Lower leg skin (tissue), 4 donors: ENCODE data around the gene MAP1LC3B. TPM values are rescaled to one million over a fixed set of nuclear protein-coding genes. Genes with fewer than 3 reads are reported as not detected.
"Not testable (repeated sequence)": the region's sequence is repeated elsewhere in the genome, so short reads cannot be mapped to it uniquely, and the experiment has no call there.

Source experiments
- DNase-seq, 2 donors: peaks; one replicate each; pipeline ENCODE4 v3.0.0-alpha.2; 2019; ENCODE audit warnings: low spot score in 2 of 2
- H3K4me3 ChIP-seq: fragments of 200-600 bp; sonication (generic); 2 replicates; pipeline ENCODE4 v1.5.1; 2017; ENCODE audit warnings: mild to moderate bottlenecking, low read depth; ENCODE audit not compliant: poor library complexity, severe bottlenecking
- POLR2A ChIP-seq, 2 donors: fragments of 450-650 bp; IDR thresholded peaks; one replicate each; pipeline ENCODE4 v1.6.1; 2016 to 2017; ENCODE audit warnings: antibody characterized with exemption in 2 of 2, mild to moderate bottlenecking in 1 of 2, moderate library complexity in 1 of 2
- WGBS, 2 donors: methylation state at CpG; one replicate each; pipeline ENCODE4 v1.1.5; 2018; 5-methylcytosine and 5-hydroxymethylcytosine counted together
- intact Hi-C: fragments of 100-400 bp; cut with DNase I; formaldehyde crosslinking; loops from one replicate; pipeline ENCODE4 v1.15.0; 2023; ENCODE audit warnings: low total_unique reads
- total RNA-seq, 4 donors: library from RNA; depleted of rRNA; stranded (reverse); fragments of >200 nt; gene quantifications; one replicate each; pipeline ENCODE4 v1.1.0, GENCODE V29; 2016
- TF ChIP-seq, protein P1 (sequence below), 3 donors: fragments of 450-650 bp; IDR thresholded peaks; one replicate each; pipeline ENCODE4 v1.5.1; 2016; ENCODE audit warnings: antibody characterized with exemption in 3 of 3, mild to moderate bottlenecking in 3 of 3, moderate library complexity in 2 of 3

MAP1LC3B gene
- total RNA-seq, 4 donors from 2014 or later, result 73.8 to 76.4 (median 74.5) TPM

DNA sequence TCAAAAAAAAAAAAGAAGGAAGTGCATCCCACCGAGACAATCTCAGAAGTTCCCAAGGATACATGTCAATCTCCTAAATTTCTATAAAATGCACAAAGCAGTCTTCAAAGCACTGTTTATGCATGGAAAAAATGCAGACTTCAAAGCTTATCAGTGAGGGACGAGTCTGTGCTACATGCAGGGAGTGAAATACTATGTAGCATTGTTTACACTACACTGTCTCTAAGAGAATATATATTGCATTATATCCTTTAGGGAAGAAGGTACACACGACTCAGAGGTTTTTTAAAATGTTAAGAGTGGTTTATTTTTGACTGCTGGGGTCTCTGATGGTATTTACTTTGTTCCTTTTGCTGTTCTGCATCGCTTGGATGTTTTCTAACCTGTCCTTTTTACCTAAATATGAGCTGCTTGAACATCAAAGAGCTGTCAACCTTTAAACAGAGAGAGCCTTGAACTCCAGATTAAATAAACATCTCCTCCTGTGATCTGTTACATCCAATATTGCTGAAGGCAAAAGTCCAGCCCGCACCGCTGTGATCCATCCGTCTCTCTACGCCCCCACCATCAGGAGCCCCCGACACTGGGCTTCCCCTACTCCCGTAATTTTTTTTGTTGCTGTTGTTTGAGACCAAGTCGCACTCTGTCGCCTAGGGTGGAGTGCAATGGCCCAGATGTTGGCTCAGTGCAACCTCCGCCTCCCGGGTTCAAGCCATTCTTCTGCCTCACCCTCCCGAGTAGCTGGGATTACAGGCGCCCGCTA lies 9.9 kb upstream of the MAP1LC3B start:
- DNase-seq, result no peak
- H3K4me3 ChIP-seq, result peak overlapping the region; percentile 80
- intact Hi-C loops, result no loop called here
- no peak for TF ChIP-seq POLR2A (IDR thresholded peaks at IDR 0.05)
- TF ChIP-seq, protein P1, sequence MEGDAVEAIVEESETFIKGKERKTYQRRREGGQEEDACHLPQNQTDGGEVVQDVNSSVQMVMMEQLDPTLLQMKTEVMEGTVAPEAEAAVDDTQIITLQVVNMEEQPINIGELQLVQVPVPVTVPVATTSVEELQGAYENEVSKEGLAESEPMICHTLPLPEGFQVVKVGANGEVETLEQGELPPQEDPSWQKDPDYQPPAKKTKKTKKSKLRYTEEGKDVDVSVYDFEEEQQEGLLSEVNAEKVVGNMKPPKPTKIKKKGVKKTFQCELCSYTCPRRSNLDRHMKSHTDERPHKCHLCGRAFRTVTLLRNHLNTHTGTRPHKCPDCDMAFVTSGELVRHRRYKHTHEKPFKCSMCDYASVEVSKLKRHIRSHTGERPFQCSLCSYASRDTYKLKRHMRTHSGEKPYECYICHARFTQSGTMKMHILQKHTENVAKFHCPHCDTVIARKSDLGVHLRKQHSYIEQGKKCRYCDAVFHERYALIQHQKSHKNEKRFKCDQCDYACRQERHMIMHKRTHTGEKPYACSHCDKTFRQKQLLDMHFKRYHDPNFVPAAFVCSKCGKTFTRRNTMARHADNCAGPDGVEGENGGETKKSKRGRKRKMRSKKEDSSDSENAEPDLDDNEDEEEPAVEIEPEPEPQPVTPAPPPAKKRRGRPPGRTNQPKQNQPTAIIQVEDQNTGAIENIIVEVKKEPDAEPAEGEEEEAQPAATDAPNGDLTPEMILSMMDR (IDR thresholded peaks at IDR 0.05), result no peak
- WGBS, 2 donors, result 10 to 21% methylated on average over 17 of the region's 17 CpGs

DNA sequence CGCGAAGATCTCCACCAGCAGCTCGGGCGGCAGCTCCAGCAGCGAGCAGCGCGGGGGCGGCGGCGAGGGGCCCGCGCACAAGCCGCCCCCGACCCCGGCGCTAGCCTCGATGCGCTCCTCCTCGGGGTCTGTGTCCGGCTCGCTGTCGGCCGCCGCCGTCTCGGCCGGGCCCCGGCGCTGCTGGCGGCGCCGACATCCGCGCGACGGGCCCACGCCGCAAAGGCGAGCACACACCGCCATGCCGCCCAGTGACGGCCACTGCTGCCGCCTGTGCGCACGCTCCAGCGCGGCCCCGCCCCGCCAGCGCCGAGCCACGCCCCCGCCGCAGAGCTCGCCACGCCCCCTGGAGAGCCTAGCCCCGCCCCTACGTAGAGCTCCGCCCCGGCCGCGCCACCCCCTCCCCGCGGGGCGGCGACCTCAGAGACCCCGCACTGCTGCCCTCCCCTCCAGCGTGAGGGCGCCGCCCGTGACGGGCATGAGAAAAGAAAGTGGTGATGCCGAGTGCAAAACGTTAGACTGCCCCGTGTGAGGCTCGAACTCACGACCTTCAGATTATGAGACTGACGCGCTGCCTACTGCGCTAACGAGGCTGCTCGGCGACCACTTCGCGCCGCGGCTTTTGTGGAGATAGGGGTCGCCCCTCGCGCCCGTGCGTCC lies 8.5 kb upstream of the MAP1LC3B start, which contains the start of gene FBXO31:
Gene FBXO31 (minus strand): TSS at position 272 of the 657 bp plus-strand sequence. CDS start 32 bp downstream, at position 240.
- intact Hi-C loops, result no loop called here
- TF ChIP-seq, protein P1 (IDR thresholded peaks at IDR 0.05), result peak in 1 of 3 donors; percentile 56
- peak in 1 of 2 donors; percentile 68 for TF ChIP-seq POLR2A (IDR thresholded peaks at IDR 0.05)

DNA sequence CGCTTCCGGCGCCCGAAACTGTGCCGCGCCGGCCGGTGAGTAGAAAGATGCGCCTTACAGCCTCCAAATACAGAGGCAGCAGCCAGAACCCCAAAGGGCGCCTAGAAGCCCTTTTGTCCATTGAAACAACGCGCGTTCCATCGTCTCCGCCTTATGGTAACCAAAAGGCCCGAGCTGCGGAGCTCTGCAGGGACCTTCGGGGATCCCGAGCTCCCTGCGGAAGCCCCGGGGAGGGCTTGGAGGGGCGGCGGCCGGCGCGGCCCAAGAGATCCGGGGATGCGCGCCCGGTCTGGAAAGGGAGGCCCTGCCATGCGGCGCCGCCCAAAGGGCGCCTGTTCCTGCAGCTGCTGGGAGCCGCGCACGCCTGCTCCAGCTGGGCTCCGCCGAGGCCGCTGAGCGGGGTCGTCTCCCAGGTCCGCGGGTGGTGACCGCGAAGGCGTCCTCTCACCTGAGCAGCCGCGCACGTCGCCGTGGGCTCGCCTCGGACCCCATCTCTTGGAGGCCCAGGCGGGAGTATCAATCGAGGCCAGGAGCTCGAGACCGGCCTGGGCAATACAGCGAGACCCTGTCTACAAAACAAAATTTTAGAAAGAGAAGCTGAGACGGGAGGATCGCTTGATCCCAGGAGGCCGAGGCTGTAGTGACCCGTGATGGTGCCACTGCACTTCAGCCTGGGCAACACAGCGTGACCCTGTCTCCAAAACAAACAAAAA lies 7.8 kb upstream of the MAP1LC3B start:
- peak overlapping the region; percentile 76 for H3K4me3 ChIP-seq
- WGBS, 2 donors, result 8 to 12% methylated on average over 33 to 59 of the region's 64 CpGs
- TF ChIP-seq, protein P1 (IDR thresholded peaks at IDR 0.05), result no peak
- no peak for TF ChIP-seq POLR2A (IDR thresholded peaks at IDR 0.05)
- intact Hi-C loops, result no loop called here
- DNase-seq, result no peak

More for the DNA sequence above, 8.5 kb upstream of the MAP1LC3B start, which contains the start of gene FBXO31:
- peak; percentile 74 to 98 for DNase-seq
- WGBS, 2 donors, result 0% methylated on average over 33 to 54 of the region's 92 CpGs
- H3K4me3 ChIP-seq, result peak within 1 kb of the TSS; percentile 80

DNA sequence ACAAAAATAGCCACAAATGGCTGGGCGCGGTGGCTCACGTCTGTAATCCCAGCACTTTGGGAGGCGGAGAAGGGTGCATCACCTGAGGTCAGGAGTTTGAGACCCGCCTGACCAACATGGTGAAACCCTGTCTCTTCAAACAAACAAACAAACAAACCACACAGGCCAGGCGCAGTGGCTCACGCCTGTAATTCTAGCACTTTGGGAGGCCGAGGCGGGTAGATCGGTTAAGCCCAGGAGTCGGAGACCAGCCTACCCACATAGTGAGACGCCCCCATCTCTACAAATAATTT lies 7.3 kb upstream of the MAP1LC3B start:
- intact Hi-C loops, DNase-seq, H3K4me3 ChIP-seq: not testable (repeated sequence)
- 79 to 85% methylated on average over 12 of the region's 12 CpGs for WGBS, 2 donors

DNA sequence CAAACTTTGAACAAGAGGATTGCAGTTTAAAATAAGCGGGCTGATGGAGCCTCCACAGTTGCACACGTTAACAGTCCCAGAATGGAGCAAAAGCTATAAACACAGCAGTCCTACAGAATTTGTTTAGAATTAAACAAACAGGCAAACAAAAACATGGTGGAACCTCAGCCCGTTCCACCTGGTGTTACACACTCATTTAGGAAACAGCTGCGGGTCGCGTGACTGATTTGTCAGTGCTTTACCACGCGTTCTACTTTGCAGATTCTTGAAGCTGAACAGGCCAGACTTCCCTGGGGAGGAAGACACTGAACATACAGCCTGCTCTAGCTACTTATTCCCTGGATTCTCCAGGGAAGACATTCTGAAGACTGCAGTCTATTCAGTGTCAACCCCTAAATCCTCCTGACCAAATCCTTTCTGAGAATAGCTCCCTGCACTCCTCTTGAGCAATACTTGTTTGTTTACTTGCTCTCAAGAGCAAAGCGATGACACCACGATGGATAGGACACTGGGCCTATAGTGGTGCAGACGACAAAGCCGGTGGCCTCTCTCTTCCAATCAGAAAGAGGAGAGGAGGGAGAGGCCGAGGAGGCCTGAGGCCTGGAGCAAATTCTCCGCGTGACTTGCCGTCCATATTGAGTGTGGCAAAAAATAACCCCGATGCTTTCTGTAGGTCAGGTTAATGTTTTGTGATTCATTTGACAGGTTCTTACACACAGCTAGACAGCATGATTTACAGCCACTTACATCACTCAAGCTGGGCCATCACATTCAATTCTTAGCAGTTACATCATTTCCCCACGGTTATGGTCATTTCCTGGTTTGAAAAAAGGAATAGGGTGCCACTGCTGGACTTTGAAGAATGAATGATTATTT lies 4.0 kb upstream of the MAP1LC3B start:
- intact Hi-C loops, result no loop called here
- peak; percentile 97 to 98 for DNase-seq
- no peak overlapping the region for H3K4me3 ChIP-seq
- peak in 1 of 2 donors; percentile 29 for TF ChIP-seq POLR2A (IDR thresholded peaks at IDR 0.05)
- TF ChIP-seq, protein P1 (IDR thresholded peaks at IDR 0.05), result no peak
- WGBS, 2 donors, result 8% methylated on average over 18 of the region's 18 CpGs
